OCI-LY7 (cell line): ENCODE measurements around the gene ZC3H7B. TPM values are rescaled to one million over a fixed set of nuclear protein-coding genes. Genes with fewer than 3 reads are reported as not detected.

Experiments used
- BruUV-seq: library from RNA; stranded (reverse); fragments of 400-500 nt; replicated peaks from 2 replicates; lab custom pipeline; 2021; lab: Mats Ljungman, UMichigan
- CTCF ChIA-PET: fragments of 300-600 bp; sonication (Branson Sonifier 250); formaldehyde crosslinking; loops from one replicate; lab custom pipeline; 2022; ENCODE audit warnings: antibody characterized with exemption; ENCODE audit not compliant: unreplicated experiment; lab: Charles Lee
- POLR2A ChIA-PET: fragments of 300-600 bp; sonication (Branson Sonifier 250); formaldehyde crosslinking; loops from one replicate; lab custom pipeline; 2022; ENCODE audit warnings: antibody characterized with exemption; lab: Charles Lee
- DNase-seq: peaks from one replicate; pipeline ENCODE4 v3.0.0-alpha.2; 2015; ENCODE audit warnings: low spot score
- H2AFZ ChIP-seq: fragments of 200-600 bp; sonication (generic), shearing (Covaris generic); 2 replicates; pipeline ENCODE4 v1.6.1; 2014; ENCODE audit warnings: mild to moderate bottlenecking, antibody characterized with exemption, low read length, moderate library complexity
- H3K27ac ChIP-seq: fragments of 200-600 bp; sonication (generic); 2 replicates; pipeline ENCODE4 v1.5.1; 2014; ENCODE audit warnings: mixed run types, low read depth, mild to moderate bottlenecking, moderate library complexity, low read length, inconsistent platforms; ENCODE audit not compliant: poor library complexity, severe bottlenecking
- H3K36me3 ChIP-seq: fragments of 200-600 bp; sonication (generic); 2 replicates; pipeline ENCODE4 v1.6.1; 2014; ENCODE audit warnings: mild to moderate bottlenecking, antibody characterized with exemption, low read length, moderate library complexity, mixed read lengths; ENCODE audit not compliant: insufficient read depth
- H3K4me1 ChIP-seq: fragments of 200-600 bp; sonication (generic); 2 replicates; pipeline ENCODE4 v1.5.1; 2014; ENCODE audit warnings: mild to moderate bottlenecking, low read length; ENCODE audit not compliant: insufficient read depth, poor library complexity, severe bottlenecking
- H3K4me2 ChIP-seq: fragments of 200-600 bp; sonication (generic); 2 replicates; pipeline ENCODE4 v1.6.1; 2014; ENCODE audit warnings: mild to moderate bottlenecking, low read length
- H3K4me3 ChIP-seq: fragments of 200-600 bp; sonication (generic); 2 replicates; pipeline ENCODE4 v1.5.1; 2014; ENCODE audit warnings: mild to moderate bottlenecking, low read depth, low read length; ENCODE audit not compliant: poor library complexity, severe bottlenecking
- H3K79me2 ChIP-seq: fragments of 200-600 bp; sonication (generic); 2 replicates; pipeline ENCODE4 v1.6.1; 2016; ENCODE audit warnings: low read depth, mild to moderate bottlenecking, low read length, moderate library complexity, mixed read lengths; ENCODE audit not compliant: insufficient read depth
- H3K9me2 ChIP-seq: fragments of 200-600 bp; sonication (generic); 2 replicates; pipeline ENCODE4 v1.6.1; 2016; ENCODE audit warnings: mild to moderate bottlenecking, low read length, mixed read lengths; ENCODE audit not compliant: insufficient read depth
- H3K9me3 ChIP-seq: fragments of 200-600 bp; sonication (generic); 2 replicates; pipeline ENCODE4 v1.6.1; 2014; ENCODE audit warnings: mild to moderate bottlenecking, mixed run types, low read length, mixed read lengths
- H4K20me1 ChIP-seq: fragments of 200-600 bp; sonication (generic); 2 replicates; pipeline ENCODE4 v1.6.1; 2014; ENCODE audit warnings: mild to moderate bottlenecking, antibody characterized with exemption, low read length, moderate library complexity, mixed read lengths; ENCODE audit not compliant: insufficient read depth
- CTCF ChIP-seq: fragments of 200-600 bp; sonication (generic); conservative IDR thresholded peaks from 2 replicates; pipeline ENCODE4 v1.5.1; 2014; ENCODE audit warnings: mild to moderate bottlenecking, antibody characterized with exemption, low read length, moderate library complexity, mixed read lengths
- EZH2phosphoT487 ChIP-seq: fragments of 200-600 bp; sonication (generic); IDR thresholded peaks from 2 replicates; pipeline ENCODE4 v1.6.1; 2018; ENCODE audit warnings: low read depth, borderline replicate concordance, mild to moderate bottlenecking, mixed run types, antibody characterized with exemption, low read length, moderate library complexity, mixed read lengths
- intact Hi-C: fragments of 100-400 bp; cut with micrococcal nuclease; formaldehyde crosslinking; loops from one replicate; pipeline ENCODE4 v1.10.0; 2022; ENCODE audit not compliant: unreplicated experiment
- total RNA-seq, 2 experiments: library from RNA; depleted of rRNA in 1 of 2; stranded (reverse); fragments of >200 nt in 1 of 2; shearing (Covaris generic) in 1 of 2; gene quantifications; 2 replicates each; pipeline ENCODE4 v1.2.3, GENCODE V29; 2014 to 2022

Gene ZC3H7B
- total RNA-seq, 2 experiments from 2014 or later = 46.7 to 56.3 TPM

GRCh38 chr22:41263704-41264103, 37.6 kb upstream of the ZC3H7B start:
- H3K79me2 ChIP-seq = no peaks in the 10 kb centered on the region
- intact Hi-C loops = no loop called here
- DNase-seq = no peak
- H3K9me3 ChIP-seq = no peaks in the 10 kb centered on the region
- POLR2A ChIA-PET = no interaction called here
- H2AFZ ChIP-seq = no peak overlapping the region
- H3K27ac ChIP-seq = no peak overlapping the region
- no peak overlapping the region for H3K4me3 ChIP-seq
- peaks cover 97% of the 10 kb centered on the region for H3K36me3 ChIP-seq
- H4K20me1 ChIP-seq = no peaks in the 10 kb centered on the region
- CTCF ChIA-PET = no interaction called here
- H3K9me2 ChIP-seq = no peaks in the 10 kb centered on the region
- TF ChIP-seq EZH2phosphoT487 = no peak
- no peak for TF ChIP-seq CTCF
- no peaks in the 10 kb centered on the region for H3K4me1 ChIP-seq
- no peak overlapping the region for H3K4me2 ChIP-seq
- no TSS peak for BruUV-seq

GRCh38 chr22:41264408-41264941, 36.9 kb upstream of the ZC3H7B start:
- Histone ChIP-seq H2AFZ (no peak overlapping the region), H3K4me1 (no peaks in the 10 kb centered on the region), H4K20me1 (no peaks in the 10 kb centered on the region), H3K79me2 (no peaks in the 10 kb centered on the region), H3K9me3 (no peaks in the 10 kb centered on the region), H3K4me3 (no peak overlapping the region), H3K4me2 (no peak overlapping the region), H3K27ac (no peak overlapping the region), H3K9me2 (no peaks in the 10 kb centered on the region), H3K36me3 (peaks cover 97% of the 10 kb centered on the region)
- no TSS peak for BruUV-seq
- ChIA-PET CTCF (no interaction called here), POLR2A (no interaction called here)
- TF ChIP-seq CTCF (no peak), EZH2phosphoT487 (no peak)
- DNase-seq = no peak
- intact Hi-C loops = no loop called here

- Histone ChIP-seq H3K4me3 (no peak overlapping the region), H4K20me1 (no peaks in the 10 kb centered on the region), H3K36me3 (peaks cover 96% of the 10 kb centered on the region), H3K4me2 (no peak overlapping the region), H3K27ac (no peak overlapping the region), H2AFZ (no peak overlapping the region), H3K79me2 (no peaks in the 10 kb centered on the region), H3K9me2 (no peaks in the 10 kb centered on the region), H3K4me1 (no peaks in the 10 kb centered on the region), H3K9me3 (no peaks in the 10 kb centered on the region)
- intact Hi-C loops = no loop called here
- CTCF ChIA-PET = no interaction called here
- DNase-seq = no peak
- BruUV-seq = no TSS peak
- POLR2A ChIA-PET = no interaction called here
- TF ChIP-seq CTCF = no peak
- TF ChIP-seq EZH2phosphoT487 = no peak
These were observed 33.4 kb upstream of the ZC3H7B start for GRCh38 chr22:41267958-41268357.
